Measurements from ENCODE around the gene CFDP1. TPM values are rescaled to one million over a fixed set of nuclear protein-coding genes. Genes with fewer than 3 reads are reported as not detected.

The CFDP1 gene
- total RNA-seq, 1 donor from 2014 or later, result 65.7 TPM

DNA sequence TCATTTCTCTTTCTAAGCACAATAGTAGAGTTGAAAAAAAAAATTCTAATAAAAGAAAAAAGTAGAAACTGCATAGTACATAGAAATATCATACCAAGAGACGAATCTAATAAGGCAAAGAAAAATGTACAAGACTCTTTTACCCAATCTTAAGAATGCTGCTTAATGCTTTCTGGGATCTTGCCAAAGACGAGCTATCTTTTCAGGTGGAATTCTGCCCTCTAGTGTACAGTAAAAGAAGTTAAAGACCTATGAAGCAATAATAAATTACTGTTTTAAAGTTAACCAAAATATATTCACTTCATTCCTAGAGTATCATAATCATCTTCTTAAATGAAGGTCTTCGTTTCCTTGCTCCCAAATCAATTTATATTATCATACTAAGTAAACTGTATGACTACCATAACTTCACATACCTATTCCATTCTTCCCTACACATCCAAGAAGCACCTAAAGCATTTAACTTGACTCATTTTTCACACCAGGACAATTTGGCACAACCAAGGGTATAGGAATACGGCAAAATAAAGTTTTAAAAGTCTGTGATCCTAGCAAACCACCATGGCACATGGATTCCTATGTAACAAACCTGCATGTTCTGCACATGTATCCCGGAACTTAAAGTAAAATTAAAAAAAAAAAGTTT, 47.7 kb downstream of the CFDP1 start:
- peak overlapping the region; percentile 24 for H3K27ac Mint-ChIP-seq (ENCODE audit: unreplicated experiment)

GRCh38 chr16:75383141-75383540, 50.2 kb downstream of the CFDP1 start:
- no peak overlapping the region for H3K27ac Mint-ChIP-seq (ENCODE audit: unreplicated experiment)

More for the DNA sequence above, 47.7 kb downstream of the CFDP1 start:
- Mint-ChIP-seq H3K36me3 (ENCODE audit: low read depth, unreplicated experiment) (peaks cover 7% of the 10 kb centered on the region), H3K9me3 (ENCODE audit: unreplicated experiment) (no peaks in the 10 kb centered on the region), H3K4me3 (ENCODE audit: unreplicated experiment) (no peak overlapping the region), H3K4me1 (ENCODE audit: unreplicated experiment) (peaks cover 29% of the 10 kb centered on the region), H3K27me3 (ENCODE audit: unreplicated experiment) (no peaks in the 10 kb centered on the region)
- no peak for DNase-seq (ENCODE audit: low spot score)
- peak; percentile 78 for TF ChIP-seq CTCF (IDR thresholded peaks at IDR 0.05; ENCODE audit: unreplicated experiment)

GRCh38 chr16:75382611-75383010, 50.7 kb downstream of the CFDP1 start:
- Mint-ChIP-seq H3K27me3 (ENCODE audit: unreplicated experiment) (no peaks in the 10 kb centered on the region), H3K9me3 (ENCODE audit: unreplicated experiment) (no peaks in the 10 kb centered on the region), H3K4me1 (ENCODE audit: unreplicated experiment) (peaks cover 25% of the 10 kb centered on the region), H3K4me3 (ENCODE audit: unreplicated experiment) (no peak overlapping the region), H3K27ac (ENCODE audit: unreplicated experiment) (no peak overlapping the region), H3K36me3 (ENCODE audit: low read depth, unreplicated experiment) (peaks cover 4% of the 10 kb centered on the region)
- TF ChIP-seq CTCF (IDR thresholded peaks at IDR 0.05; ENCODE audit: unreplicated experiment), result no peak
- no peak for DNase-seq (ENCODE audit: low spot score)

More at GRCh38 chr16:75383141-75383540, 50.2 kb downstream of the CFDP1 start:
- Mint-ChIP-seq H3K27me3 (ENCODE audit: unreplicated experiment) (no peaks in the 10 kb centered on the region), H3K9me3 (ENCODE audit: unreplicated experiment) (no peaks in the 10 kb centered on the region), H3K4me1 (ENCODE audit: unreplicated experiment) (peaks cover 19% of the 10 kb centered on the region), H3K4me3 (ENCODE audit: unreplicated experiment) (no peak overlapping the region), H3K36me3 (ENCODE audit: low read depth, unreplicated experiment) (peaks cover 4% of the 10 kb centered on the region)
- DNase-seq (ENCODE audit: low spot score), result no peak
- no peak for TF ChIP-seq CTCF (IDR thresholded peaks at IDR 0.05; ENCODE audit: unreplicated experiment)

GRCh38 chr16:75380870-75381269, 52.4 kb downstream of the CFDP1 start:
- Mint-ChIP-seq H3K9me3 (ENCODE audit: unreplicated experiment) (no peaks in the 10 kb centered on the region), H3K4me1 (ENCODE audit: unreplicated experiment) (peaks cover 29% of the 10 kb centered on the region), H3K36me3 (ENCODE audit: low read depth, unreplicated experiment) (peaks cover 9% of the 10 kb centered on the region), H3K27me3 (ENCODE audit: unreplicated experiment) (no peaks in the 10 kb centered on the region), H3K4me3 (ENCODE audit: unreplicated experiment) (no peak overlapping the region), H3K27ac (ENCODE audit: unreplicated experiment) (no peak overlapping the region)
- DNase-seq (ENCODE audit: low spot score), result no peak
- no peak for TF ChIP-seq CTCF (IDR thresholded peaks at IDR 0.05; ENCODE audit: unreplicated experiment)
